GM18505 (cell line): ENCODE data around the gene ADARB2.
"Not testable (repeated sequence)": the region's sequence is repeated elsewhere in the genome, so short reads cannot be mapped to it uniquely, and the experiment has no call there.

Experiments
- ATAC-seq: cut with Tn5 transposase; IDR thresholded peaks from one replicate; pipeline ENCODE4 v1.9.1; 2021; ENCODE audit not compliant: unreplicated experiment
- POLR2A ChIP-seq: IDR thresholded peaks from 4 replicates; pipeline ENCODE4 v1.6.1; 2011; ENCODE audit warnings: borderline replicate concordance; ENCODE audit not compliant: insufficient read depth, insufficient read length; ENCODE audit errors: extremely low read depth

ADARB2 gene

DNA sequence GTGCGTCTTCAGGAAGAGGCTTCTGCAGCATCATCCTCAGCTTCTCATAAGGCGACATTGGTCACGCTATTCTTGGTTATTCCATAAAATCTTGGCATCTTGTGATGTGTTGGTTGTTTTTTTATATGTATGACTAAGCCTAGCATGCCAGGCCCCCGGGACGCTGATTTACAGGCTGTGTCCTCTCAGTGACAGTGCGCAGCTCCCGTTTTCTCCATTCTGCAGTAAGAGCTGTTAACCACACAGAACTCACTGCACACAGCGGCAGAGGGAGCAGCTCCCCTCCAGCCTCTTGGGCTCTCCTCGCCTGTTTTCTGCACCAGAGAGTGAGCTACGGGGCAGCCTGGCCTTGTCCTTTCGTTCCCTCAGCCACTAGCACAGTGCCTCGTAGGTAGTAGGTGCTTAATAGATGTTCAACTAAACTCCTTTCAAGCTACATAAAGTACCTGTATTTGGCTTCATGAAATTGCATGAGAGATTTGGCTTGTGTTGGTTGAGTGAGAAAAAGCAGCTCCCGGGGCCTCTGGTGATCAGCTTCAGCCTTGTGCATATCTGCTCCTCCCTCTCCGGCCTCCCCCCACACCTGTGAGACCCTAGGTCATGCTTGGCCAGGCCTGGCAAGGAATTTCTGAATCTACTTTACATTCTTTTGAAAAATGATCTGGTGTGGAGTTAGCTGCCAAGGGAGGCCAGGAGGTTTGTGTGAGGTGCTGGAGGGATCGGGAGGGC, 564.9 kb downstream of the ADARB2 start:
- no peak for ATAC-seq
- TF ChIP-seq POLR2A: no peak

- no peak for TF ChIP-seq POLR2A
- ATAC-seq: no peak
Observed at GRCh38 chr10:1171586-1171985, 565.7 kb downstream of the ADARB2 start.

- ATAC-seq: no peak
- TF ChIP-seq POLR2A: no peak
Observed at GRCh38 chr10:1171182-1171581, 566.1 kb downstream of the ADARB2 start.

GRCh38 chr10:1170867-1171180, 566.5 kb downstream of the ADARB2 start:
- TF ChIP-seq POLR2A: no peak
- ATAC-seq: no peak

- ATAC-seq: no peak
- no peak for TF ChIP-seq POLR2A
Observed at GRCh38 chr10:1169981-1170866, 567.1 kb downstream of the ADARB2 start.

DNA sequence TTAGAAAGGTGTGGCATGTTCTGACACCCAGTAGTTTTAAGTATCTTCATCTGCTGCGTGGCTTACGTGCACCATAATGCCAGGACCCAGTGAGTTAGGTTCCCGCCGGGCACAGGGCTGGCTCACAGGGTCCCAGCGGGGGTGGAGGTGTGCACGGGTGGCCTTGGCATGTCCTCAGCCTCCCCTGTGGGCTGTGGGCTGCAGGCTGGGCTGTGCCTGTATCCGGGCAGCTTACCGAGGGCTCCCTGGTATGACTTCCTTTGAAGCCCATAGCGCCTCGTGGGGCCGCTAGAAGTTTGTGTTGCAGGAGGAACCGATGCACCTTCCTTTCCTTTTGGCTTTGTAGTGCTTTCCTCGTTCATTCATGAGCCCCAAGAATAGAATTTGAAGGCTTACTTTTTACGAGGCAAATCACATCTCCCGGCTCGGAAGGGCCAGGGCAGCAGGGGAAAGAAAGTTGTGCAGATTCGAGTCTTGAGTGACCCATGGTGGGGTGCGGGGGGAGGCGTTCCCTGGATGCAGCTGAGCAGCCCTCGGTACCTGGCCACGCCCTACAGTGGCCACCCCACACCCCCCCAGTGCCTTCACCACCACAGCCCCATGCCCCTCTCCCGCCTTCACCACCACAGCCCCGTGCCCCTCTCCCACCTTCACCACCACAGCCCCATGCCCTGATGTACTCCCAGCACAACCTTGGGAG, 568.0 kb downstream of the ADARB2 start:
- TF ChIP-seq POLR2A: no peak

GRCh38 chr10:1168763-1169162, 568.6 kb downstream of the ADARB2 start:
- TF ChIP-seq POLR2A: no peak
- no peak for ATAC-seq

More for the DNA sequence above, 568.0 kb downstream of the ADARB2 start:
- no peak for ATAC-seq

DNA sequence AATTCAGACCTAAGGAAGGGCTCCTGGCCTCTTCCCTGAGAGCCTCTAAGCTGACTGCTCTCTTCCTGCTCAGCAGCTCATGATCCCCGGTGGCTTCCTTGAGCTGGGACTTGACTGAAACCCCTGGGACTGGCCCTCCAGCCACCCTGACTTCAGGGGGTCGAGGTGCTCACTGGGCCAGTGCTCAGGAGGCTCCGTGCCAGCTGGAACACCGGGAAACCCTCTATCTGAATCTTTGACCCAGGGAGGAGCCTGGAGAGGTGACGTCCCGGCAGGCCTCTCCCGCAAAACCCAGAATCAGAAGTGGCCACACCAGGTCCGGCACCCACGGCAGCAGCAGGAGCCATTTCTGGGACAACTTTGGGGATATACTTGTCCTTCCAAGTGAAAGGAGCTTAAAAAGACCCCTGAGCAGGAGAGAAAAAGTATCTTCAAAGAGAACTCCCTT, 570.5 kb downstream of the ADARB2 start:
- no peak for ATAC-seq
- TF ChIP-seq POLR2A: no peak

- no peak for TF ChIP-seq POLR2A
- ATAC-seq: no peak
Observed at GRCh38 chr10:1166101-1166827, 571.1 kb downstream of the ADARB2 start.

- TF ChIP-seq POLR2A: no peak
- no peak for ATAC-seq
Observed at GRCh38 chr10:1163831-1164230, 573.5 kb downstream of the ADARB2 start.

- no peak for TF ChIP-seq POLR2A
- no peak for ATAC-seq
Observed at GRCh38 chr10:1163204-1163660, 574.1 kb downstream of the ADARB2 start.

DNA sequence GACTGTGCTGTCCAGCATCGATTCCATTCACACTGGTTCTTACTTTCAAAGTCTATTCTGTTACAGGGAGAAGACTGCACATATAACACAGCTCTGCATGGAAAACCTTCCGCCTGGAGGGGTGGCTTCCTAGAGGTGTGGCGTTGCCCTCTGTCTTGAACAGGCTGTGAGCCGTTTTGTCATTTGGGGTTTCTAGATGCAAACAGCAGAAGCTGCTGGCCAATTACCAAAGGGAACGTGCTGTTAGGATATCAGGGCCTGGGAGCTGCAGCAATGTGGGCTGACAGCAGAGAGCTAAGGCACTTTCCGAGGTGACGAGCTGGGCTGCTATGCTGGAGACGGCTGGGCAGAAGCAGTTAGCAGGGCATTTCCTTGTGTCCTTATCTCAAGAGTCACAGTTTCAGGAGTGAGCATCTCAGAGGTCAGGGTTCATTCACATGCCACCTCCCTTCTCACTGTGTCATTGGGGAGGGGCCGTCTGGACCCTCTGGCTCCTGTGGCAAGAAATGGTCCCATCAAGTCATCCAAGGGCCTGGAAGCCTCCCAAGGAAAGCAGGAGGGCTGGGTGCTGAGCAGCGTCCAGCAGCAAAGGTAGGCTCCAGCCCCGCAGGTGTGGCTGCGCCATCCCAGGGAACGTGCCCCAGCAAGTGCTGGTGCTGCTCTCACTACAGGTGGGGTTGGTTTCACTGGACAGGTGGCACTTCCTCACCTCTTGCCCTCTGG, 574.7 kb downstream of the ADARB2 start:
- no peak for TF ChIP-seq POLR2A
- no peak for ATAC-seq

- ATAC-seq: not testable (repeated sequence)
Observed at GRCh38 chr10:1161315-1161673, 576.0 kb downstream of the ADARB2 start.
